PC-3 (cell line): ENCODE results near the gene COL6A1. TPM values are rescaled to one million over a fixed set of nuclear protein-coding genes. Genes with fewer than 3 reads are reported as not detected.

Experiments used
- ATAC-seq: fragments of 200-7000 bp; cut with Tn5 transposase; 2 replicates; pipeline ENCODE4 v1.9.1; 2020; ENCODE audit warnings: mild to moderate bottlenecking, moderate library complexity
- BruUV-seq: library from RNA; stranded (reverse); fragments of 400-500 nt; replicated peaks from 2 replicates; lab custom pipeline; 2021; lab: Mats Ljungman, UMichigan
- CTCF ChIA-PET: fragments of 300-600 bp; sonication (Branson Sonifier 250); formaldehyde crosslinking; loops from one replicate; lab custom pipeline; 2022; ENCODE audit warnings: antibody characterized with exemption; lab: Charles Lee
- POLR2A ChIA-PET: fragments of 300-600 bp; sonication (Branson Sonifier 250); formaldehyde crosslinking; loops from one replicate; lab custom pipeline; 2022; ENCODE audit warnings: antibody characterized with exemption; ENCODE audit not compliant: unreplicated experiment; lab: Charles Lee
- DNase-seq: peaks from one replicate; pipeline ENCODE4 v3.0.0-alpha.2; 2015
- H2AFZ ChIP-seq: fragments of 300-600 bp; sonication (generic); 2 replicates; pipeline ENCODE4 v1.6.0; 2016; ENCODE audit warnings: antibody characterized with exemption, low read length
- H3F3A ChIP-seq: fragments of 300-600 bp; sonication (generic); one replicate; pipeline ENCODE4 v1.6.0; 2017; ENCODE audit warnings: antibody characterized with exemption, low read length, control low read depth, mild to moderate bottlenecking; ENCODE audit not compliant: unreplicated experiment
- H3K27ac ChIP-seq: fragments of 300-600 bp; sonication (generic); 2 replicates; pipeline ENCODE4 v1.5.1; 2016; ENCODE audit warnings: mild to moderate bottlenecking, low read length
- H3K27me3 ChIP-seq: fragments of 300-600 bp; sonication (generic); 2 replicates; pipeline ENCODE4 v1.6.1; 2016; ENCODE audit warnings: low read length, mixed read lengths
- H3K36me3 ChIP-seq: fragments of 300-600 bp; sonication (generic); 2 replicates; pipeline ENCODE4 v1.6.1; 2016; ENCODE audit warnings: low read depth, mixed run types, low read length, mixed read lengths
- H3K4me1 ChIP-seq: fragments of 300-600 bp; sonication (generic); 2 replicates; pipeline ENCODE4 v1.5.1; 2016; ENCODE audit warnings: low read length; ENCODE audit not compliant: insufficient read depth
- H3K4me2 ChIP-seq: fragments of 300-600 bp; sonication (generic); 2 replicates; pipeline ENCODE4 v1.6.0; 2016; ENCODE audit warnings: low read length
- H3K4me3 ChIP-seq: fragments of 300-600 bp; sonication (generic); 2 replicates; pipeline ENCODE4 v1.5.1; 2016; ENCODE audit warnings: mild to moderate bottlenecking, low read length, mixed read lengths
- H3K79me2 ChIP-seq: fragments of 300-600 bp; sonication (generic); 2 replicates; pipeline ENCODE4 v1.6.1; 2017; ENCODE audit warnings: low read length, mixed read lengths
- H3K9ac ChIP-seq: fragments of 300-600 bp; sonication (generic); 2 replicates; pipeline ENCODE4 v1.6.0; 2016; ENCODE audit warnings: mild to moderate bottlenecking, low read length
- H3K9me2 ChIP-seq: fragments of 300-600 bp; sonication (generic); replicated peaks from 2 replicates; pipeline ENCODE4 v1.6.1; 2016; ENCODE audit warnings: mixed run types, low read length, mixed read lengths
- H3K9me3 ChIP-seq: fragments of 300-600 bp; sonication (generic); 2 replicates; pipeline ENCODE4 v1.6.1; 2016; ENCODE audit warnings: low read length, mixed read lengths
- H4K20me1 ChIP-seq: fragments of 300-600 bp; sonication (generic); 2 replicates; pipeline ENCODE4 v1.6.1; 2016; ENCODE audit warnings: low read length, mixed read lengths
- EZH2 ChIP-seq: fragments of 300-600 bp; sonication (generic); IDR thresholded peaks from one replicate; pipeline ENCODE4 v1.6.1; 2017; ENCODE audit warnings: antibody characterized with exemption, mild to moderate bottlenecking, low read length; ENCODE audit not compliant: unreplicated experiment
- EZH2phosphoT487 ChIP-seq: fragments of 300-600 bp; sonication (generic); IDR thresholded peaks from 2 replicates; pipeline ENCODE4 v1.6.1; 2018; ENCODE audit warnings: mild to moderate bottlenecking, antibody characterized with exemption, low read length, borderline replicate concordance
- intact Hi-C: fragments of 100-400 bp; cut with micrococcal nuclease; formaldehyde crosslinking; loops from 2 replicates; pipeline ENCODE4 v1.9.0; 2023
- total RNA-seq: library from RNA; depleted of rRNA; stranded (reverse); fragments of >200 nt; gene quantifications from 2 replicates; pipeline ENCODE4 v1.2.3, GENCODE V29; 2014
- TF ChIP-seq, protein P1 (sequence below): fragments of 300-600 bp; sonication (generic); conservative IDR thresholded peaks from 2 replicates; pipeline ENCODE4 v1.5.1; 2017; ENCODE audit warnings: antibody characterized with exemption, low read depth, mild to moderate bottlenecking, low read length

Gene COL6A1
- total RNA-seq, 1 experiment from 2014 or later, result 487 TPM

DNA sequence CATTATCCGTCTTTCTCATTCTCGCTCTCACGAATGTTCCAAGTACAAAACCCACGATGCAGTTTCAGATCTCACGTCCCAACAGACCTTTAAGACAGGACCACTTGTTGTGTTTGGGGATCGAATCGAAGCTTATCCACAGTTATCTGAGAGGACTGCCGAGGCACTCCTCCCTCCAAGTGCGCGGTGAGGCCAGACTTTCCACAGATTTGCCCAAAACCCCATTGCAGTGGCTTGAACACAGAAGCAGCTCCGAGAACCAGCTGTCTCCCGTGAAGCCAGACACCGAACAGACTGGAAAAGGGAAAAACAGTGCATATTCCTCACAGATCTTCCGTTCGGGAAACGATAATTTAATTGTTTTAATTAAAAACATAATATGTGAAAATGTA, 69.8 kb downstream of the COL6A1 start:
- peaks cover 57% of the 10 kb centered on the region for H3K4me1 ChIP-seq
- no peak overlapping the region for H3K4me2 ChIP-seq
- no TSS peak for BruUV-seq
- H3K27ac ChIP-seq, result peak overlapping the region; percentile 97
- ATAC-seq, result no peak
- H3K4me3 ChIP-seq, result no peak overlapping the region
- H3K27me3 ChIP-seq, result no peaks in the 10 kb centered on the region
- ChIA-PET POLR2A (interaction anchor here (0.6 kb wide), 1 partner anchor 14 kb away, joined by 4 read pairs; no protein-coding TSS in a partner anchor), CTCF (no interaction called here)
- no peak for DNase-seq
- no peaks in the 10 kb centered on the region for H3K9me3 ChIP-seq
- H3K36me3 ChIP-seq, result no peaks in the 10 kb centered on the region
- H3F3A ChIP-seq, result peaks cover 3% of the 10 kb centered on the region
- H3K9me2 ChIP-seq, result no peaks in the 10 kb centered on the region
- intact Hi-C loops, result loop anchor here (5.0 kb wide), 1 partner anchor 69 kb away; the partner anchor contains the start of gene COL6A1
- peaks cover 17% of the 10 kb centered on the region for H3K79me2 ChIP-seq
- peak overlapping the region; percentile 80; the same call in 1 of the 2 replicates for H3K9ac ChIP-seq
- H2AFZ ChIP-seq, result no peak overlapping the region
- H4K20me1 ChIP-seq, result no peaks in the 10 kb centered on the region
- no peak for TF ChIP-seq EZH2phosphoT487
- TF ChIP-seq EZH2, result no peak
- TF ChIP-seq, protein P1, sequence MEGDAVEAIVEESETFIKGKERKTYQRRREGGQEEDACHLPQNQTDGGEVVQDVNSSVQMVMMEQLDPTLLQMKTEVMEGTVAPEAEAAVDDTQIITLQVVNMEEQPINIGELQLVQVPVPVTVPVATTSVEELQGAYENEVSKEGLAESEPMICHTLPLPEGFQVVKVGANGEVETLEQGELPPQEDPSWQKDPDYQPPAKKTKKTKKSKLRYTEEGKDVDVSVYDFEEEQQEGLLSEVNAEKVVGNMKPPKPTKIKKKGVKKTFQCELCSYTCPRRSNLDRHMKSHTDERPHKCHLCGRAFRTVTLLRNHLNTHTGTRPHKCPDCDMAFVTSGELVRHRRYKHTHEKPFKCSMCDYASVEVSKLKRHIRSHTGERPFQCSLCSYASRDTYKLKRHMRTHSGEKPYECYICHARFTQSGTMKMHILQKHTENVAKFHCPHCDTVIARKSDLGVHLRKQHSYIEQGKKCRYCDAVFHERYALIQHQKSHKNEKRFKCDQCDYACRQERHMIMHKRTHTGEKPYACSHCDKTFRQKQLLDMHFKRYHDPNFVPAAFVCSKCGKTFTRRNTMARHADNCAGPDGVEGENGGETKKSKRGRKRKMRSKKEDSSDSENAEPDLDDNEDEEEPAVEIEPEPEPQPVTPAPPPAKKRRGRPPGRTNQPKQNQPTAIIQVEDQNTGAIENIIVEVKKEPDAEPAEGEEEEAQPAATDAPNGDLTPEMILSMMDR, result no peak

DNA sequence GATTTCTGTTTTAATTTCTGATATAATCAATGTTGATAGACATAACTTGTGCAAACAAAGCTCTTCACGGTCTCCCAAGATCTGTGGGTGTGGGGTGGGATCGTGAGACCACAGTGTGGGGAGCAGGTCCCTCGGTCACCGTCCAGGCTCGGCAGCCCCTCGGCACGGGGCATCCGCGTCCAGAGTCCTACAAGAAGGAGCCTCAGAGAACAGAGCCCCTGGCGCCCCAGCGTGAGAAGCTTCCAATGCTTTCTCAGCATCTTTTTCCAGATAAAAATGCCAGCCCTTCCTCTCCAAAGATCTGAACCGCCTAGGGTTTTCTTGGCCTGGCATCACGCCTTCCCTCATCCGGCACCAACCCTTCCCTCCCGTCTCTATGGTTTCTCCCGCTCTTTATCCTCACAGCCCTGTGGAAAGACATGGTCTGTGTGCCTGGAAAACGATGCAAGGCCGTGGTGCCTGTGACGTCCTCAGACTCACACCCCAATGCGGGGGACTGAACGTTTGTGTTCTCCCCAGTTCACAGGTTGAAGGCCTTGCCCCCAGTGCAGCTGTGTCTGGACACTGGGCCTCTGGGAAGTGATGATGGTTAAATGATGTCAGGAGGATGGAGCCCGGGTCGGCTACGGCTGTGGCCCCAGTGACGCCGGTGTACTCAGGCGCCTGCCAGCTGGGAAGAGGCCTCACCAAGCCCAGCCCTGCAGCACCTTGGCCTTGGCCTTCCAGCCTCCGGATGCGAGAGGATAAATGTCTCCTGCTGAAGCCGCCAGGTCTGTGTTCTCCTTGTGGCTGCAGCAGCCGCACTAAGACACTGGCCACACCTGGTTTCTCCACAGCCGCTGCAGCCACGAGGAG, 70.5 kb downstream of the COL6A1 start:
- TSS peak; percentile 79 for BruUV-seq
- CTCF ChIA-PET, result no interaction called here

More for the DNA sequence above, 70.5 kb downstream of the COL6A1 start:
- Histone ChIP-seq H3K79me2 (peaks cover 17% of the 10 kb centered on the region), H3K27ac (peak overlapping the region; percentile 97), H3K4me3 (peak overlapping the region; percentile 64), H3K9me3 (no peaks in the 10 kb centered on the region), H3K27me3 (no peaks in the 10 kb centered on the region), H3F3A (no peaks in the 10 kb centered on the region), H2AFZ (no peak overlapping the region), H3K9me2 (no peaks in the 10 kb centered on the region), H3K36me3 (no peaks in the 10 kb centered on the region), H3K9ac (peak overlapping the region; percentile 80), H4K20me1 (no peaks in the 10 kb centered on the region), H3K4me2 (peak overlapping the region; percentile 81), H3K4me1 (peaks cover 57% of the 10 kb centered on the region)
- TF ChIP-seq, protein P1, result no peak
- TF ChIP-seq EZH2, result no peak
- intact Hi-C loops, result loop anchor here (5.0 kb wide), 1 partner anchor 70 kb away; the partner anchor contains the start of gene COL6A1
- ATAC-seq (no peak; the same call in 1 of the 2 replicates), DNase-seq (no peak)
- POLR2A ChIA-PET, result interaction anchor here (0.6 kb wide), 1 partner anchor 13 kb away, joined by 4 read pairs; no protein-coding TSS in a partner anchor
